ENCODE data around the gene NCOA6.

DNA sequence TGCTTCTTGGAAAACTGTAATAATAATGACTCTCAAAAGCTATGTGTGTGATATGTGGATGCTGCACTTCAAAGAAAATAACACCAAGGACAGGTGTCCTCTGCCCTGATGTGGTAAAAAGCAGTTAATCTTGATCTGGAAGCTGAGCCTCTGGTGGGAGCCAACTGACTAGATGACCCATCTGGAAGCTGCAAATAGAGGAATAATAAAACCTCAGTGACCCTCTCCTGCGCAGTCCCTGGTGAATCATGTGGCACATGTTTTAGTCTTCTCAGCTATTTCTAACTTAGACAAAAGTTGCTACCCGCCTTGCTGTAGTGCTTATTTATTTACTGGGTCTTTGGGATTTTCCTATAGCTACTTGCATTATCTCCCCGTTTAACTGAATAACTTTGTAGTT, 74.0 kb downstream of the NCOA6 start:
- TF ChIP-seq CTCF (IDR thresholded peaks at IDR 0.05), result no peak
- no peak for TF ChIP-seq POLR2A (IDR thresholded peaks at IDR 0.05)

Measured in uterus (tissue), 2 donors.